ENCODE results near the gene DTD2.

The DTD2 gene

DNA sequence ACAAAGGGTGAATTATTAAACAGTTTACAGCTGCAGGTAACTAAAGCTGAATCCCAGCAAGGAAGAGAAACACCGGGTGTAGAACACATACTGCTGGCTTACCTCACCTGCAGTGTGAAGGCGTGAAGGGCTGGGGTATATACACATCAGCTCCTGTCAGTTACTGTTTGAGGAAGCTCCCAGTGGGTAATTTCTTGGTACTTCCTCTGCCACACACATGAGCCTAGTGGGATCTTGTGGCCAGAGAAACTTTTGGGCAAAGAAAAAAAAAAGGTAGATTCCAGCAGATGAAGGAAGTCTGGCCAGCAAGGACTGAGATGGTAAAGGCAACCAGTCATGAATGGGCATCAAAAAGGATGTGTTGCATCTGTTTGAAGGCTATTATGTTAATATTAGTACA lies 44.6 kb upstream of the DTD2 start:
- Histone ChIP-seq H3K27ac (ENCODE audit: extremely low read depth, low read depth, low read length) (no peak overlapping the region), H3K4me3 (ENCODE audit: low read depth, low read length) (no peak overlapping the region), H3K4me1 (ENCODE audit: control insufficient read depth, insufficient read depth, low read length) (no peaks in the 10 kb centered on the region), H3K36me3 (ENCODE audit: control insufficient read depth in 2 of 2, insufficient read depth in 1 of 2, low read length in 2 of 2) (no peaks in the 10 kb centered on the region), H3K9me3 (ENCODE audit: control insufficient read depth, insufficient read depth, low read depth, low read length) (no peaks in the 10 kb centered on the region)
- POLR2A ChIA-PET = no interaction called here
- CTCF ChIA-PET = no interaction called here
- TF ChIP-seq, protein P1, sequence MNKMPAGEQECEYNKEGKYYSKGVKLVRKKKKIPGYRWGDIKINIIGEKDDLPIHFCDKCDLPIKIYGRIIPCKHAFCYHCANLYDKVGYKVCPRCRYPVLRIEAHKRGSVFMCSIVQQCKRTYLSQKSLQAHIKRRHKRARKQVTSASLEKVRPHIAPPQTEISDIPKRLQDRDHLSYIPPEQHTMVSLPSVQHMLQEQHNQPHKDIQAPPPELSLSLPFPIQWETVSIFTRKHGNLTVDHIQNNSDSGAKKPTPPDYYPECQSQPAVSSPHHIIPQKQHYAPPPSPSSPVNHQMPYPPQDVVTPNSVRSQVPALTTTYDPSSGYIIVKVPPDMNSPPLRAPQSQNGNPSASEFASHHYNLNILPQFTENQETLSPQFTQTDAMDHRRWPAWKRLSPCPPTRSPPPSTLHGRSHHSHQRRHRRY (tag by site-specific recombination; IDR thresholded peaks at IDR 0.05) = no peak
- TF ChIP-seq ZNF37A (tag by site-specific recombination; IDR thresholded peaks at IDR 0.05) = no peak
- TF ChIP-seq ZNF521 (tag by site-specific recombination; IDR thresholded peaks at IDR 0.05) = no peak
- no peak for TF ChIP-seq SALL2 (tag by site-specific recombination; IDR thresholded peaks at IDR 0.05; ENCODE audit: borderline replicate concordance)
- no peak for TF ChIP-seq ZFP69B (tag by site-specific recombination; IDR thresholded peaks at IDR 0.05)
- no peak for TF ChIP-seq GFI1B (tag by site-specific recombination; IDR thresholded peaks at IDR 0.05)
- TF ChIP-seq ZNF560 (tag by site-specific recombination; IDR thresholded peaks at IDR 0.05; ENCODE audit: borderline replicate concordance) = no peak
- TF ChIP-seq, protein P2, sequence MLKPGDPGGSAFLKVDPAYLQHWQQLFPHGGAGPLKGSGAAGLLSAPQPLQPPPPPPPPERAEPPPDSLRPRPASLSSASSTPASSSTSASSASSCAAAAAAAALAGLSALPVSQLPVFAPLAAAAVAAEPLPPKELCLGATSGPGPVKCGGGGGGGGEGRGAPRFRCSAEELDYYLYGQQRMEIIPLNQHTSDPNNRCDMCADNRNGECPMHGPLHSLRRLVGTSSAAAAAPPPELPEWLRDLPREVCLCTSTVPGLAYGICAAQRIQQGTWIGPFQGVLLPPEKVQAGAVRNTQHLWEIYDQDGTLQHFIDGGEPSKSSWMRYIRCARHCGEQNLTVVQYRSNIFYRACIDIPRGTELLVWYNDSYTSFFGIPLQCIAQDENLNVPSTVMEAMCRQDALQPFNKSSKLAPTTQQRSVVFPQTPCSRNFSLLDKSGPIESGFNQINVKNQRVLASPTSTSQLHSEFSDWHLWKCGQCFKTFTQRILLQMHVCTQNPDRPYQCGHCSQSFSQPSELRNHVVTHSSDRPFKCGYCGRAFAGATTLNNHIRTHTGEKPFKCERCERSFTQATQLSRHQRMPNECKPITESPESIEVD (tag by site-specific recombination; IDR thresholded peaks at IDR 0.05) = no peak
- TF ChIP-seq ZBTB8A (tag by site-specific recombination; IDR thresholded peaks at IDR 0.05) = no peak
- TF ChIP-seq, protein P3, sequence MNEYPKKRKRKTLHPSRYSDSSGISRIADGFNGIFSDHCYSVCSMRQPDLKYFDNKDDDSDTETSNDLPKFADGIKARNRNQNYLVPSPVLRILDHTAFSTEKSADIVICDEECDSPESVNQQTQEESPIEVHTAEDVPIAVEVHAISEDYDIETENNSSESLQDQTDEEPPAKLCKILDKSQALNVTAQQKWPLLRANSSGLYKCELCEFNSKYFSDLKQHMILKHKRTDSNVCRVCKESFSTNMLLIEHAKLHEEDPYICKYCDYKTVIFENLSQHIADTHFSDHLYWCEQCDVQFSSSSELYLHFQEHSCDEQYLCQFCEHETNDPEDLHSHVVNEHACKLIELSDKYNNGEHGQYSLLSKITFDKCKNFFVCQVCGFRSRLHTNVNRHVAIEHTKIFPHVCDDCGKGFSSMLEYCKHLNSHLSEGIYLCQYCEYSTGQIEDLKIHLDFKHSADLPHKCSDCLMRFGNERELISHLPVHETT (tag by site-specific recombination; IDR thresholded peaks at IDR 0.05) = no peak
- no peak for TF ChIP-seq ZNF837 (tag by site-specific recombination; IDR thresholded peaks at IDR 0.05)
- TF ChIP-seq ZNF202 (tag by site-specific recombination; IDR thresholded peaks at IDR 0.05; ENCODE audit: borderline replicate concordance) = no peak

DNA sequence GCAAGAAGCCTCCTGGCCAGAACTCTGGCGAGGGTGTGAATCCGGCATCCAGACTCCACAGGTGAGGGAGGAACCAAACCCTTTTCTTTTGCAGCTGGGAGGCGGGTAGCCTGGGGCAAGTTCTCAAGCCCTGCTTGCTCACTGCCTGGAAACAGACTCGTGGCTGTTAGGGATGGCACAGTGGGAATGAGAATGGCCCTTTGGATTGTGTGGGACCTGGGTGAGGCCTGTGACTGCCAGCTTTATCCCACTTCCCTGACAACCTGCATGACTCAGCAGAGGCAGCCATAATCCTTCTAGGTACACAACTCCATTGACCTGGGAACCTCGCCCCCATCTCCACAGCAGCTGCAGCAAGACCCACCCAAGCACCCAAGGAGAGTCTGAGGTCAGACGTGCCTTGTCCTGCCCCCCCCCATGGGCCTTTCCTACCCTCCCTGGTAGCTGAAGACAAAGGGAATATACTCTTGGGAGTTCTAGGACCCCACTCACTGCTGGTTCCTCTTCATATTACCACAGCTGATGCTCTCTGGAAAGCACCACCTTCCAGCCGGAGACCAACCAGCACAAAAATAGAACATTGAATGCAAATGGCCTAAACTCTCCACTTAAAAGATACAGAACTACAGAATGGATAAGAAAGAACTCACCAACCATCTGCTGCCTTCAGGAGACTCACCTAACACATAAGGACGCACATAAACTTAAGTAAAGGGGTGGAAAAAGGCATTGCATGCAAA lies 35.6 kb upstream of the DTD2 start:
- no peaks in the 10 kb centered on the region for H3K4me1 ChIP-seq (ENCODE audit: control insufficient read depth, insufficient read depth, low read length)
- POLR2A ChIA-PET = no interaction called here
- CTCF ChIA-PET = interaction anchor here (1.2 to 1.3 kb wide), 2 partner anchors 761 to 762 kb away, joined by 3 read pairs; no protein-coding TSS in a partner anchor

More for the DNA sequence above, 35.6 kb upstream of the DTD2 start:
- Histone ChIP-seq H3K36me3 (ENCODE audit: control insufficient read depth in 2 of 2, insufficient read depth in 1 of 2, low read length in 2 of 2) (no peaks in the 10 kb centered on the region), H3K27ac (ENCODE audit: extremely low read depth, low read depth, low read length) (no peak overlapping the region), H3K4me3 (ENCODE audit: low read depth, low read length) (no peak overlapping the region), H3K9me3 (ENCODE audit: control insufficient read depth, insufficient read depth, low read depth, low read length) (no peaks in the 10 kb centered on the region)
- TF ChIP-seq, protein P4, sequence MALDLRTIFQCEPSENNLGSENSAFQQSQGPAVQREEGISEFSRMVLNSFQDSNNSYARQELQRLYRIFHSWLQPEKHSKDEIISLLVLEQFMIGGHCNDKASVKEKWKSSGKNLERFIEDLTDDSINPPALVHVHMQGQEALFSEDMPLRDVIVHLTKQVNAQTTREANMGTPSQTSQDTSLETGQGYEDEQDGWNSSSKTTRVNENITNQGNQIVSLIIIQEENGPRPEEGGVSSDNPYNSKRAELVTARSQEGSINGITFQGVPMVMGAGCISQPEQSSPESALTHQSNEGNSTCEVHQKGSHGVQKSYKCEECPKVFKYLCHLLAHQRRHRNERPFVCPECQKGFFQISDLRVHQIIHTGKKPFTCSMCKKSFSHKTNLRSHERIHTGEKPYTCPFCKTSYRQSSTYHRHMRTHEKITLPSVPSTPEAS (tag by site-specific recombination; IDR thresholded peaks at IDR 0.05) = no peak
- TF ChIP-seq ZNF146 (tag by site-specific recombination; IDR thresholded peaks at IDR 0.05) (no peak), KLF16 (tag by site-specific recombination; IDR thresholded peaks at IDR 0.05) (no peak), ZNF341 (tag by site-specific recombination; IDR thresholded peaks at IDR 0.05; ENCODE audit: low read depth) (no peak), ZBTB21 (tag by site-specific recombination; IDR thresholded peaks at IDR 0.05) (no peak), ZNF677 (tag by site-specific recombination; IDR thresholded peaks at IDR 0.05) (no peak), ZNF777 (tag by site-specific recombination; IDR thresholded peaks at IDR 0.05; ENCODE audit: borderline replicate concordance) (no peak), ZNF560 (tag by site-specific recombination; IDR thresholded peaks at IDR 0.05; ENCODE audit: borderline replicate concordance) (no peak), ZNF19 (tag by site-specific recombination; IDR thresholded peaks at IDR 0.05; ENCODE audit: low read depth) (no peak), ZNF404 (tag by site-specific recombination; IDR thresholded peaks at IDR 0.05) (no peak), ZNF623 (tag by site-specific recombination; IDR thresholded peaks at IDR 0.05) (no peak), ZNF521 (tag by site-specific recombination; IDR thresholded peaks at IDR 0.05) (no peak), MYNN (tag by site-specific recombination; IDR thresholded peaks at IDR 0.05; ENCODE audit: borderline replicate concordance) (no peak), ZNF366 (tag by site-specific recombination; conservative IDR thresholded peaks at IDR 0.05) (no peak), ZNF112 (tag by site-specific recombination; IDR thresholded peaks at IDR 0.05) (no peak)
